GM19193 (cell line): Measurements from ENCODE around the gene EXOC3L2.

Experiments
- POLR2A ChIP-seq: IDR thresholded peaks from 4 replicates; pipeline ENCODE4 v1.6.1; 2011; ENCODE audit not compliant: insufficient read depth, insufficient read length; ENCODE audit errors: extremely low read depth

Gene EXOC3L2

GRCh38 chr19:45265375-45265774 is 20.2 kb upstream of the EXOC3L2 start:
- no peak for TF ChIP-seq POLR2A

- no peak for TF ChIP-seq POLR2A
Observed at GRCh38 chr19:45264781-45265317, 19.6 kb upstream of the EXOC3L2 start.

- TF ChIP-seq POLR2A: no peak
Observed at GRCh38 chr19:45263013-45263412, 17.8 kb upstream of the EXOC3L2 start.

GRCh38 chr19:45262570-45262969 is 17.4 kb upstream of the EXOC3L2 start:
- no peak for TF ChIP-seq POLR2A

GRCh38 chr19:45258862-45259261 is 13.7 kb upstream of the EXOC3L2 start:
- no peak for TF ChIP-seq POLR2A

GRCh38 chr19:45256836-45257235 is 11.6 kb upstream of the EXOC3L2 start:
- no peak for TF ChIP-seq POLR2A

GRCh38 chr19:45255611-45256157 is 10.5 kb upstream of the EXOC3L2 start:
- TF ChIP-seq POLR2A: no peak

GRCh38 chr19:45254044-45254531 is 8.9 kb upstream of the EXOC3L2 start:
- TF ChIP-seq POLR2A: no peak

- TF ChIP-seq POLR2A: no peak
Observed at GRCh38 chr19:45253396-45254027, 8.3 kb upstream of the EXOC3L2 start.

GRCh38 chr19:45251452-45252354 is 6.5 kb upstream of the EXOC3L2 start:
- TF ChIP-seq POLR2A: no peak

GRCh38 chr19:45250832-45251451 is 5.7 kb upstream of the EXOC3L2 start, which contains the start of gene MARK4:
Gene MARK4 (plus strand): TSS chr19:45251271. CDS start chr19:45251589, 318 bp downstream.
- TF ChIP-seq POLR2A: peak; percentile 22

GRCh38 chr19:45250216-45250831 is 5.1 kb upstream of the EXOC3L2 start:
- no peak for TF ChIP-seq POLR2A

- no peak for TF ChIP-seq POLR2A
Observed at GRCh38 chr19:45249261-45250033, 4.2 kb upstream of the EXOC3L2 start.

GRCh38 chr19:45247136-45247535 is 1.9 kb upstream of the EXOC3L2 start:
- no peak for TF ChIP-seq POLR2A
